MM.1S (cell line): ENCODE results near the gene ATF5.
A peak's percentile ranks its signal among the peaks of the same experiment; 100 is the strongest.

Experiments
- DNase-seq: peaks from one replicate; pipeline ENCODE4 v3.0.0-alpha.2; 2015
- H2AFZ ChIP-seq: fragments of 300-600 bp; sonication (generic); 2 replicates; pipeline ENCODE4 v1.6.0; 2016; ENCODE audit warnings: antibody characterized with exemption, low read length
- H3F3A ChIP-seq: fragments of 300-600 bp; sonication (generic); 2 replicates; pipeline ENCODE4 v1.6.1; 2016; ENCODE audit warnings: mild to moderate bottlenecking, antibody characterized with exemption, low read length, moderate library complexity, mixed read lengths; ENCODE audit not compliant: insufficient read depth
- H3K27ac ChIP-seq: fragments of 300-600 bp; sonication (generic); 2 replicates; pipeline ENCODE4 v1.5.1; 2016; ENCODE audit warnings: mild to moderate bottlenecking, low read length
- H3K27me3 ChIP-seq: fragments of 300-600 bp; sonication (generic); replicated peaks from 2 replicates; pipeline ENCODE4 v1.6.0; 2016; ENCODE audit warnings: low read length; ENCODE audit not compliant: insufficient read depth
- H3K36me3 ChIP-seq: fragments of 300-600 bp; sonication (generic); replicated peaks from 2 replicates; pipeline ENCODE4 v1.6.1; 2016; ENCODE audit warnings: mild to moderate bottlenecking, low read length, mixed read lengths; ENCODE audit not compliant: insufficient read depth
- H3K4me1 ChIP-seq: fragments of 300-600 bp; sonication (generic); 2 replicates; pipeline ENCODE4 v1.6.1; 2016; ENCODE audit warnings: low read length, mixed read lengths
- H3K4me2 ChIP-seq: fragments of 300-600 bp; sonication (generic); 2 replicates; pipeline ENCODE4 v1.6.0; 2016; ENCODE audit warnings: low read depth, low read length
- H3K4me3 ChIP-seq: fragments of 300-600 bp; sonication (generic); 2 replicates; pipeline ENCODE4 v1.5.1; 2016; ENCODE audit warnings: low read length, mixed read lengths
- H3K79me2 ChIP-seq: fragments of 300-600 bp; sonication (generic); 2 replicates; pipeline ENCODE4 v1.6.1; 2016; ENCODE audit warnings: mixed run types, low read length, mixed read lengths
- H3K9ac ChIP-seq: fragments of 300-600 bp; sonication (generic); 2 replicates; pipeline ENCODE4 v1.6.1; 2016; ENCODE audit warnings: low read length, mixed read lengths
- H3K9me2 ChIP-seq: fragments of 300-600 bp; sonication (generic); replicated peaks from 2 replicates; pipeline ENCODE4 v1.6.1; 2016; ENCODE audit warnings: mild to moderate bottlenecking, low read length, mixed read lengths; ENCODE audit not compliant: insufficient read depth
- H3K9me3 ChIP-seq: fragments of 300-600 bp; sonication (generic); replicated peaks from 2 replicates; pipeline ENCODE4 v1.6.1; 2016; ENCODE audit warnings: mild to moderate bottlenecking, low read length, mixed read lengths; ENCODE audit not compliant: insufficient read depth
- H4K20me1 ChIP-seq: fragments of 300-600 bp; sonication (generic); 2 replicates; pipeline ENCODE4 v1.6.1; 2016; ENCODE audit warnings: mild to moderate bottlenecking, low read length, moderate library complexity, mixed read lengths; ENCODE audit not compliant: insufficient read depth
- EZH2 ChIP-seq: fragments of 300-600 bp; sonication (generic); optimal IDR thresholded peaks from 2 replicates; pipeline ENCODE3; 2017; ENCODE audit warnings: low read depth, mild to moderate bottlenecking, antibody characterized with exemption, low read length, mixed read lengths
- EZH2phosphoT487 ChIP-seq: fragments of 300-600 bp; sonication (generic); IDR thresholded peaks from 2 replicates; pipeline ENCODE4 v1.6.1; 2018; ENCODE audit warnings: antibody characterized with exemption, low read length
- TF ChIP-seq, protein P1 (sequence below): fragments of 300-600 bp; sonication (generic); IDR thresholded peaks from 2 replicates; pipeline ENCODE4 v1.5.1; 2016; ENCODE audit warnings: antibody characterized with exemption, low read length, mixed read lengths

Gene ATF5

DNA sequence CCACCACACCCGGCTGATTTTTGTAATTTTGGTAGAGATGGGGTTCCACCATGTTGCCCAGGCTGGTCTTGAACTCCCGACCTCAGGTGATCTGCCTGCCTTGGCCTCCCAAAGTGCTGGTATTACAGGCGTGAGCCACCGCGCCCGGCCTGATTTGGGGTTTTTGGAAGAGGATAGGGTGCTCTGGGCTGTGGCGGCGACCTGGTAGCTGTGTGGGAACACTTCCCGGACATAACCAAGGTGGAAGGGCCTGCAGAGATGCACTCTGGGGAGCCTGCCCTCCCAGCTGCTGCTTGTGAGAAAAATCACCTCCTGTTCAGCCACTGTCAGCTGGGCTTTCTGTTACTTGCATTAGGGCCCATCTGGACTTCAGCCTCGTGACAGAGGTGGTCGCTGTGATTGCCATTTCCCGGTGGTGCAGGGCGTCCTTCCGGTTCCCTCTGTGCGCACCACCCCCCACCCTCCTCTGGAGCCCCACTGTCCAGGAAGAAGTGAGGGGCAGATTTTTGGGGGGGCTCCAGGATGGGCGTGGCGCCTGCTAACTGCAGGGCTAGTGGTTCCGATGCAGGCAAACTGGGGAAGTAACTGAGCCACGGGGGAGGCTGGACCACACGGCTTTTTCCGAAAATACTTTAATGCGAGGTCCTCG is 39.8 kb upstream of the ATF5 start:
- no peaks in the 10 kb centered on the region for H3K4me1 ChIP-seq

GRCh38 chr19:49889687-49890348 is 39.2 kb upstream of the ATF5 start:
- H3K9ac ChIP-seq: peak overlapping the region; percentile 23; the same call in 1 of the 2 replicates
- peak overlapping the region; percentile 88 for H3K4me2 ChIP-seq

More for the DNA sequence above, 39.8 kb upstream of the ATF5 start:
- Histone ChIP-seq H3K9me3 (no peaks in the 10 kb centered on the region), H3K4me2 (no peak overlapping the region), H3K27ac (no peak overlapping the region), H2AFZ (no peak overlapping the region), H3K27me3 (peaks cover 5% of the 10 kb centered on the region; the same call in 1 of the 2 replicates), H3K36me3 (no peaks in the 10 kb centered on the region), H3K4me3 (no peak overlapping the region), H3K9me2 (no peaks in the 10 kb centered on the region), H3K79me2 (no peaks in the 10 kb centered on the region), H3F3A (no peaks in the 10 kb centered on the region), H4K20me1 (no peaks in the 10 kb centered on the region), H3K9ac (no peak overlapping the region)
- DNase-seq: no peak
- TF ChIP-seq EZH2: no peak

DNA sequence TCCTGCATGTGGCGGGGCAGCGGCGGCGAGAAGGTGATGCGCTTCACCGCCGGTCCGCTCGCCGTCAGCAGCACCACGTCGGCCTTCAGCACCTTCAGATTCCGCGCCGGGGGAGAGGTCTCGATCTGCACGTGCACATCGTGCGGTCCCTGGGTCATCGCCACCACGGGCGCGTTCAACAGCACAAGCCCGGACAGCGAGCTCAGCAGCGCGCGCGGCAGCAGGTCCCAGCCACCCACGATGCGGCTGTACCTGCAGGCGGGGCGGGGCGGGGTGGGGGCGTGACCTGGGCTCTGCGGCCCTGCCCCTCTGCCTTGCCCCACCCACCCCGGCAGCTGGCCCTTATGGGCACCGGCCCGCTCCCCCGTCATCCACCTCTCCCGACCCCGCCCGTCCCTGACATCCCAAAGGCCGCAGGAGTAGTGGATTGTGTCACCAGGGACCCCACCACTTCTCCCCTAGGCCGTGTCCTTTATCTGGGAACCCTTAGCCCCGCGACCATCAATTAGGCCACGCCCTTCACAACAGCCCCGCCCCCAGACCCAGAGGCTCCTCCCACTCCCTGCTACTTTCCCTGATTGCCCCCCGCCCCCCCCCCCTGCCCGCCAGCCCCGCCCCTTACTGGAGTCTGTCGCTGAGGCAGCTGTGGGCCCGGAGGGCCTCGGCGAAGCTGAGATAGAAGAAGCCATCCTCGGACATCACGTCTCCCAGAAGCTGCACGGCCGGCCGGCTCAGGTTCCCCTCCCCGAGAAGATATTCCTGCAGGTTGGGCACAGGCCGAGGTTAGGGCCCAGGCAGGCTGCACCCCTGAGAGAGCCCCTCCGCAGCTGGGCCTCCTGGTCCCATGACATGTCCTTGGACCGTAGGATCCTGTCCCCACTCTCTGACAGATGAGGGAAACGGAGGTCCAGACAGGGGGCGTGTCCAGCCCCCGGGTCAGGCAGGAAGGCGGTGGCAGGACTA is 38.4 kb upstream of the ATF5 start:
- H3K4me1 ChIP-seq: no peaks in the 10 kb centered on the region
- H3K27ac ChIP-seq: peak overlapping the region; percentile 13; the same call in 1 of the 2 replicates
- H3K79me2 ChIP-seq: no peaks in the 10 kb centered on the region
- H3K9me2 ChIP-seq: no peaks in the 10 kb centered on the region
- peak overlapping the region; percentile 23; the same call in 1 of the 2 replicates for H3K9ac ChIP-seq
- TF ChIP-seq EZH2phosphoT487 (no peak), EZH2 (no peak)
- TF ChIP-seq, protein P1, sequence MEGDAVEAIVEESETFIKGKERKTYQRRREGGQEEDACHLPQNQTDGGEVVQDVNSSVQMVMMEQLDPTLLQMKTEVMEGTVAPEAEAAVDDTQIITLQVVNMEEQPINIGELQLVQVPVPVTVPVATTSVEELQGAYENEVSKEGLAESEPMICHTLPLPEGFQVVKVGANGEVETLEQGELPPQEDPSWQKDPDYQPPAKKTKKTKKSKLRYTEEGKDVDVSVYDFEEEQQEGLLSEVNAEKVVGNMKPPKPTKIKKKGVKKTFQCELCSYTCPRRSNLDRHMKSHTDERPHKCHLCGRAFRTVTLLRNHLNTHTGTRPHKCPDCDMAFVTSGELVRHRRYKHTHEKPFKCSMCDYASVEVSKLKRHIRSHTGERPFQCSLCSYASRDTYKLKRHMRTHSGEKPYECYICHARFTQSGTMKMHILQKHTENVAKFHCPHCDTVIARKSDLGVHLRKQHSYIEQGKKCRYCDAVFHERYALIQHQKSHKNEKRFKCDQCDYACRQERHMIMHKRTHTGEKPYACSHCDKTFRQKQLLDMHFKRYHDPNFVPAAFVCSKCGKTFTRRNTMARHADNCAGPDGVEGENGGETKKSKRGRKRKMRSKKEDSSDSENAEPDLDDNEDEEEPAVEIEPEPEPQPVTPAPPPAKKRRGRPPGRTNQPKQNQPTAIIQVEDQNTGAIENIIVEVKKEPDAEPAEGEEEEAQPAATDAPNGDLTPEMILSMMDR: no peak
- H3K36me3 ChIP-seq: no peaks in the 10 kb centered on the region
- no peaks in the 10 kb centered on the region for H4K20me1 ChIP-seq
- peak; percentile 56 for DNase-seq
- H3K9me3 ChIP-seq: no peaks in the 10 kb centered on the region
- peak overlapping the region; percentile 69 for H2AFZ ChIP-seq
- H3K4me3 ChIP-seq: peak overlapping the region; percentile 54
- peaks cover 5% of the 10 kb centered on the region; the same call in 1 of the 2 replicates for H3K27me3 ChIP-seq
- H3F3A ChIP-seq: no peaks in the 10 kb centered on the region
- H3K4me2 ChIP-seq: peak overlapping the region; percentile 88

More at GRCh38 chr19:49889687-49890348, 39.2 kb upstream of the ATF5 start:
- H3K27me3 ChIP-seq: peaks cover 5% of the 10 kb centered on the region; the same call in 1 of the 2 replicates
- H3K79me2 ChIP-seq: no peaks in the 10 kb centered on the region
- no peaks in the 10 kb centered on the region for H3K9me3 ChIP-seq
- H2AFZ ChIP-seq: peak overlapping the region; percentile 69
- TF ChIP-seq EZH2phosphoT487: no peak
- TF ChIP-seq, protein P1: peak; percentile 59
- H3K4me3 ChIP-seq: peak overlapping the region; percentile 54
- H3F3A ChIP-seq: no peaks in the 10 kb centered on the region
- H3K36me3 ChIP-seq: no peaks in the 10 kb centered on the region
- H4K20me1 ChIP-seq: no peaks in the 10 kb centered on the region
- DNase-seq: peak; percentile 42
- no peaks in the 10 kb centered on the region for H3K9me2 ChIP-seq
- H3K4me1 ChIP-seq: no peaks in the 10 kb centered on the region
- peak overlapping the region; percentile 13; the same call in 1 of the 2 replicates for H3K27ac ChIP-seq
